Fibroblast of villous mesenchyme (primary cell): ENCODE results near the gene ZYX. TPM values are rescaled to one million over a fixed set of nuclear protein-coding genes. Genes with fewer than 3 reads are reported as not detected.

Experiments
- DNase-seq: peaks from one replicate; pipeline ENCODE4 v3.0.0-alpha.2; 2010; ENCODE audit warnings: low read depth
- H3K4me3 ChIP-seq: 2 replicates; pipeline ENCODE4 v1.5.1; 2011; ENCODE audit warnings: low read depth, mild to moderate bottlenecking, low read length
- CTCF ChIP-seq: IDR thresholded peaks from 2 replicates; pipeline ENCODE4 v1.5.1; 2012; ENCODE audit warnings: low read depth, mild to moderate bottlenecking, low read length; ENCODE audit not compliant: insufficient read depth
- total RNA-seq: library from RNA; depleted of rRNA; stranded (reverse); fragments of >200 nt; gene quantifications from 2 replicates; pipeline ENCODE4 v1.2.3, GENCODE V29; 2012

ZYX gene
- total RNA-seq, 1 donor = 71.7 TPM

- no peak for DNase-seq
- TF ChIP-seq CTCF = peak; percentile 4
- no peak overlapping the region for H3K4me3 ChIP-seq
These were observed 25.4 kb upstream of the ZYX start for GRCh38 chr7:143355450-143356385.

DNA sequence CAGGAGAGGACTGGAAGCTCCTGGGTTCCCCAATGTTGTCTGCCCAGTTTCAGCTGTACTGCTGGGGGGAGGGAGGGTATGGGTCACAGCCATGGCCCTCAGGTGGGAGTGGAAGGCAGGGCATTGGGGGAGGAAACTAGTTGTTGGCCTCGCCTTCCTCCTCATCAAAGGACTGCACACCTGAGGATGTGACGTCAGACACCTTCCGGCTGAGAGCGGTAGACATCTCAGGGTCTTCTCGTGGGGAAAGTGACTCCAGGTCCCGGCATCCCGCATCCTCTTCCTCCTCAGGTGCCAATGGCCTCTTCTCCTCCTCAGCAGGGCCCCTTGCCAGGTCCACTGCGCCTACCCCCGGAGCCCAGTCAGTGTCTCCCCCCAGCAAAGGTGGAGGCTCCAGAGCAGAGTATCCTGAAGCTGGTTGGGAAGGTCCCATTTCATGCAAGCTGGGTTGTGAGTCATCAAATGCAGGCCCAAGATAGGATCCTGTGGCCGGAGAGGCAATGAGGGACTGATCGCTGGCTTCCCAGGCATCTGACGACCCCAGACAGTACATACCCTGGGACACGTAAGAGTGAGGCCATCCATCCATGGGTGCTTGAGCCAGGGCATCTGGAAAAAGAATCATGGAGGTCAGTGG lies 24.6 kb upstream of the ZYX start:
- H3K4me3 ChIP-seq = no peak overlapping the region
- no peak for TF ChIP-seq CTCF
- no peak for DNase-seq

- no peak for TF ChIP-seq CTCF
- H3K4me3 ChIP-seq = no peak overlapping the region
- DNase-seq = no peak
These were observed 22.5 kb upstream of the ZYX start for GRCh38 chr7:143358626-143359025.

DNA sequence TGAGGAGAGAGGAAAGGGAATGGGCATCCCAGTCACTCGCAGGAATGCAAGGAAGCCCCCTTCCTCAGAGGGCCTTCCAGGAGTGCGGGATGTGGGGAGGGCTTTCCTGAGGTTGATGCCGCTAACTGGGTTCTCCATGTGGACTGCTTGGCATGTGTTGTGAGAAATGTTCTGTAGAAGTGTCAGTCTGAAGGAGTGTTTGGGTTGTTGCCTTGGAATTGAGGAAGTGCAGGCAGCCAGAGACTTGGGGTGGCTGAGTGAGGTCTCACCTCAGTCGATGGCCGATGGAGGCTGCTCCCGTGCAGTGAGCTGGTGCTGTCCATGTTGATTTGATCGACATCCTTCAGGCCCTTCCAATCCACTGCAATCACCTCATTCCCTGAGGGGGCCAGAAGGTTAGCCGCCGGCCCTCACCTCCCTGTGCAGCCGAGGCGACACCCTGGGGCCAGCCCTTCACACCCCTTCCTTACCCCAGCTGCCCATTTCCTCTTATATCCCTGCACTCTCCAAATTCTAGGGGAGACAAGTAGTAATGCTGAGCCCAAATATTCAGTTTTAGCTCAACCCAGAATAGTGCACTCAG lies 21.3 kb upstream of the ZYX start:
- DNase-seq = no peak
- no peak overlapping the region for H3K4me3 ChIP-seq
- no peak for TF ChIP-seq CTCF

GRCh38 chr7:143360788-143361551 lies 20.2 kb upstream of the ZYX start:
- no peak overlapping the region for H3K4me3 ChIP-seq
- no peak for TF ChIP-seq CTCF
- DNase-seq = no peak

- DNase-seq = no peak
- H3K4me3 ChIP-seq = peak overlapping the region; percentile 57
- TF ChIP-seq CTCF = no peak
These were observed 19.5 kb upstream of the ZYX start for GRCh38 chr7:143361552-143362130.
